Stimulated activated CD8-positive, alpha-beta memory T cell treated with anti-CD3 and anti-CD28 coated beads, Interleukin-2, amount 100 ng/mL, for 1 hour (primary cell): ENCODE results near the gene GLCE.
"Not testable (repeated sequence)": the region's sequence is repeated elsewhere in the genome, so short reads cannot be mapped to it uniquely, and the experiment has no call there.

Experiments used
- DNase-seq, 2 donors: peaks; one replicate each; pipeline ENCODE4 v3.0.0-alpha.2; 2020; ENCODE audit warnings: low read depth in 2 of 2

GLCE gene

GRCh38 chr15:69135499-69135898 lies 24.9 kb upstream of the GLCE start:
- DNase-seq, result no peak

GRCh38 chr15:69138963-69139362 lies 21.5 kb upstream of the GLCE start:
- no peak for DNase-seq

GRCh38 chr15:69140306-69140705 lies 20.1 kb upstream of the GLCE start:
- DNase-seq, result no peak

- DNase-seq, result no peak
Measured at GRCh38 chr15:69141286-69141701, 19.1 kb upstream of the GLCE start.

- no peak for DNase-seq
Measured at GRCh38 chr15:69141833-69142232, 18.6 kb upstream of the GLCE start.

DNA sequence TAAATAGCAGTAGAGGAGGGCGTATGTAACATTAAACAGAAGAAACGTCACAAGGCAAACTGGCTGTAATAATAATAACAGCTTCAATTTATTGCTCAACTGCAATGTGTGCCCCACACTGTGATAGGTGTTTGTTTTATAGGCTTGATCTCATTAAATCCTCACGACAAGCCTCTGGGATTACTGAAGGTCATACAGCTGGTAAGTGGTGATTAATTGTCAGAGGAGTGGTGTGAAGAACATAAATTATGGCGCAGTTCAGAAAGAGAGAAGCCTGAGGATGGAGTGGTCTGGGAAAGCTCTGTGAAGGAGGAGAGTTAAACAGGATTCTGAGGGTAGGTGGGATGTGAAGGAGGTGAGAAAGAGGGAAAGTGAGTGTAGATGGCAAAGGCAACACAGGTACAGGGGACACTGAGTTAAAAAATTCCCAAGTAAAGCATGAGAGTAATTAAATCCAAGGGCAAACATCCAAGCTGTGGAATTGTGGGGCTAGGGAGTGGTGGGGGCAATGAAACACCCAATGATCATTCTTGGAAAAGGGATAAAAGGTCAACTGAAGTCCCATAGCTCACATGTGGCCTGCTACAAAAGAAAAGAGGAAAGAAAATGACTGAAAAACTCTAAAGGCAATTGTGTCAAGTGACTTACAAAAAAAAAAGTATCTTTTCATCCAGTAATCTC lies 16.5 kb upstream of the GLCE start:
- no peak for DNase-seq

GRCh38 chr15:69144530-69144929 lies 15.9 kb upstream of the GLCE start:
- no peak for DNase-seq

DNA sequence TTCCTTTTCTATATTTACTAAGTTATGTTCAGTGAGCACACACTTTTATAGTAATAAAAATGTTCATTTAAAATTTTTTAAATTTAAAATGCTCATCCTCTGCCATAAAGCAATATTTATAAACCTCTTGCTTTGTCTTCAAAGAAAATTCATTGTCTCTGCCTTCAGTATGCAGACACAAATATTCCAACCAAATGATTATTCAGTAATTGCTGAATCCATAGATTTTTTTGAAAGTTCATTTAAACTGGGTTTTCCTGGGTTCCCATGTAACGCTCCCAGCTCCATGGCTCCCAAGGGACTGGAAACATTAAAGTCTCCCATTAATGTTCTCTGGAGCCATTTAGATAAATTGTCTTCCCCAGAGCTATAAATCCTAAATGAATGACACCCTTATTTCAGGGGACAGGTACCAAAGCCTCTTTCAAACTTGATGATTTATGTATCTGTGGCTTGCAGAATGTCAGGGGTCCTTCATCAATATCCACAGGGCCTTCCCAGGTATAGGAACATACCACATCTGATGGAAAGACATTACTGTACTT lies 15.2 kb upstream of the GLCE start:
- DNase-seq, result no peak

DNA sequence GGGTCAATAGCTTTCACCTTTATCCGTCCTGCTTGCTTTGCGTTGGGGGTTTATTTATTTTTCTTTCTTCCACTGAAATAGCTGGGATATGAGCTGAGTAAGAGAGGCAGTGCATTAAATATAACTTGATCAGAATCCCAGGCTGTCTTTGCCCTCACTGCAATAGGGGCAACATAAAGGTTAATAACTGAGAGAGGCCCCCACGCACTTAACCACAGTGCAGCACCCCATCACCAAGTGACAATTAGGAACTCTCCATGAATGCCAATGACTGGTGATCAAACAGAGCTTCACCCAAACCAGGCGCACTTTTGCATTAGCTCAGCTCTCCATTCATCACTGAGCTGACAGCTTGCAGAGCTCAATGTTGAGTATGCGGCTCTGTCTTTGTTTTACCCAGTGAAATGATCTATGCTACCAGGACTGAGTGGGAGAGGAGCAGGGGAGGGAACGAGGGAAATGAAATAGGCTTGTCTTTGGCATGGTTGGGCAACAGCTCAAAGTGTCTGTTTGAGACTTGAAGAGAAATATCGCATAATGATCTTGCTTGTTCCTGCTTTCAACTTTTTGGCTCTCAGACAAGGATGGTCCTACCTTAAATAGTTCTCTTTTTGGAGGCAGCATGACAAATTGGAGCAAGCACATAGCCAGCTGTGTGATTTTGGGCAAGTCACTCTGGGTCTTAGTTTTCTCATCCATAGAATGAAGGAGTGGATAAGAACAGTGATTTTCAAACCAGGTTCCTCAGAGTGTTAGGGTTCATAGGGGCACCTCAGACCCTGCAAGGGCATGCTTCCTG lies 14.5 kb upstream of the GLCE start:
- DNase-seq, result no peak

DNA sequence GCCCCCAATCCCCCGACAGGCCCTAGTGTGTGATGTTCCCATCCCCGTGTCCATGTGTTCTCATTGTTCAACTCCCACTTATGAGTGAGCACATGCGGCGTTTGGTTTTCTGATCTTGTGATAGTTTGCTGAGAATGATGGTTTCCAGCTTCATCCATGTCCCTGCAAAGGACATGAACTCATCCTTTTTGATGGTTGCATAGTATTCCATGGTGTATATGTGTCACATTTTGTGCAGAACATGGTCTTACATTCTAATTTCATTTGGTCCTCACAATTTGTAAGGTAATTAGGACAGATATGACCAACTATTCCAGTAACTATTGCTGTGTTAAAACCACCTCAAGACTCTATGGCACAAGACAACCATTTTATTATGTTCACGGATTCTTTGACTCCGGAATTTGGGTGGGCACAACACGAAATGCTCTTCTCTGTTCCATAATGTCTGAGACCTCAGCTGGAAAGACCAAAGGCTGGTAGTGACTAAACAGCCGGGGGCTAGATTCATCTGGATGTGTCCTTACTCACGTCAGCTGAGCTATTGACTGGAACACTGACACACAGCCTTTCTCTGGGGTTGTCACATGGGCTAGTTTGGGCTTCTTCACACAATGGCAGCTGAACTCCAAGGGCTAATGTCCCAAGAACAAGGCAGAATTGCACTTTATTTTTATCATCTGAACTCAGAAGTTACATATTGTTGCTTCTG lies 13.6 kb upstream of the GLCE start:
- no peak for DNase-seq

- no peak for DNase-seq
Measured at GRCh38 chr15:69148465-69148864, 12.0 kb upstream of the GLCE start.

- DNase-seq, result no peak
Measured at GRCh38 chr15:69149163-69149562, 11.3 kb upstream of the GLCE start.

DNA sequence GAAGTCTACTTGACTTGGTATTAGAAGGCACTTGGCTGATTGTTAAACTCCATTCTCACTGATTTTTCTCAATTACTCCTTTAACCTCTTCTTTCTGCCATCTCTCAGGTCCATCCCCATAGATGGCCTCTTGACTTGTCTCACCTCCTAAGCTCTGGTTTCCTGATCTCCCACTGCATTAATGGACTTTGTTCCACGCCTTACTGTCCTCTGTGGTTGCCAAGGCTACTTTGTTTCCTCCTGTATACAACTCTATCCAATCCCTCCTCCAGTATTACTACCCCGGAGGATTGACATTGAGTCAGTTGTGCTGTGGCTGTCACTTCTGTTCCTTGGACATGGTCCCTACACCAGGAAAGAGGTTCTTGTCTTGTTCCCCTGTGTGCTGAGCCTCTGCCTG lies 10.6 kb upstream of the GLCE start:
- DNase-seq, result no peak

- DNase-seq, result no peak
Measured at GRCh38 chr15:69150336-69150735, 10.1 kb upstream of the GLCE start.

- no peak for DNase-seq
Measured at GRCh38 chr15:69150841-69151240, 9.6 kb upstream of the GLCE start.

DNA sequence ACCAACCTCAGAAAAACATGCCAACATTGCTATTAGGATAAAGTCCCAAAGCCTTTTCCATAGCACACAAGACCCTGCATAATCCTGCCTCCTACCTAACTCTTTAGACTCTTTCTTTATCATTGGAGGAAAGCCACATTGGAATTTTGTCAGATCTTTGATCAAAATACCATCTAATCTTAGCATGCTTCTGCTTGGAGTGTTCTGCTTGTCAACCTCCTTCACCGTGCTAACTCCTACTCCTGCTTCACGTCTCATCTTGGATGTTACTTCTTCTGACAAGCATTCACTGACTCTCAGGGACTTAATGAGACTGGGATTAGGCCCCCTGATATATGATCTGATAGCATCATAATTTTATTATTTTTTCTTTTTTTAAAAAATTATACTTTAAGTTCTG lies 7.4 kb upstream of the GLCE start:
- DNase-seq, result no peak

- not testable (repeated sequence) for DNase-seq
Measured at GRCh38 chr15:69153587-69153986, 6.8 kb upstream of the GLCE start.

DNA sequence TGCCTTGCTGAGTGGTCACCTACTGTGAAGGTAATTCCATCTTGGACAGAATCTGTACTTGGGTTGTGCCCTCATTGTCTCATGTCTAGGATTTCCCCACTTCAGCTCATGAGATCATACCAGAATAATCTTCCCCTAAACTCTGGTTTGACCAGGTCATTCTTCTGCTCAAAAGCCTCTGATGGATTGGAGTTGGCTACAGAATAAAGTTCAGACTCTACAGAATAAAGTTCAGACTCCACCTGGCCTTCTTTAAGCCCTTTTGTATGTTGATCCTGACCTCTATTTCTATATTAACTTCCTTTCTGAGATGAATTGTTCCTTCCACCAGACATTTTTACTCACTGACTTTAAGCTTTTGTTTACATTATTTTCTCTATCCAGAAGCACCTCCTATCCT lies 6.4 kb upstream of the GLCE start:
- DNase-seq, result no peak

DNA sequence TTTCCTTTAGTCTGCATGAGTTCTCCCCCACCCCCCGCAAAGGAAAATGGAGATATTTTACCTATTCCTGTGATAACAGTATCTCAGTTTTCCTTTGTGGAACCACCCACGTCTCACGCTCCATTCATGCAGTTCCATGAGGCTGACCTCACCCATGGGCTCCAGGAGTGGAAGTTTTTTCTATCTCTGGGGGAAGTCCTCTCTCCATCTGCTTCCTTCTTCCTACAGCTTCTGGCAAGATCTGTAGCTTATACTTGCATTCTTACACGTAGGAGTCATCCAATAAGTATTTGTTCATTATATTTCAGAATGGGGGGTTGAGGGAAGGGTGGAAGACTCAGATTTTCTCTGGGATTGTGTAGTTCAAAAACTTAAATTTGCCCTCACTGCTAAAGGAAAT lies 5.8 kb upstream of the GLCE start:
- no peak for DNase-seq

- no peak for DNase-seq
Measured at GRCh38 chr15:69156736-69157381, 3.6 kb upstream of the GLCE start.

GRCh38 chr15:69158201-69158842 lies 2.1 kb upstream of the GLCE start:
- DNase-seq, result no peak

GRCh38 chr15:69158843-69159240 lies 1.6 kb upstream of the GLCE start:
- DNase-seq, result no peak
